ENCODE measurements around the gene PVALEF.
"Not testable (repeated sequence)": the region's sequence is repeated elsewhere in the genome, so short reads cannot be mapped to it uniquely, and the experiment has no call there.

The PVALEF gene

DNA sequence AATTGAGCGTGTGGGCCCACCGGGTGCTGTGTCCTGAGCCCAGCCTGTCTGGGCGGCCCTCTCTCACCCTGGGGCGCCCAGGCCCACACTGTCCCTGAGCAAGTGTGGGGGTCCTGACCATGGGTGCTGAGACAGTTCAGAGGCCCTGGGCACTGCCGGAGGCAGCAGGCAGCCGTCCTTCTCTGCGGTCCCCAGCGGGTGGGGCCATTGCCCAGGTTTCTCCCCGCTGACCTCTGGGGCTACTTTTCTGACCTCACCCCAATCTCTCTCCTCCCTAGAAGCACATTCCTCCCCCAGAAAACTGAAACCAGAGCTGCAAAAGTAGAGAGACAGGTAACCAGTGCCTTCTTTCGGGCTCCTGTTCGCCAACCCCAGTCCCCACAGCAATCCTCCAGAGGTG is 36.0 kb upstream of the PVALEF start:
- DNase-seq = no peak

DNA sequence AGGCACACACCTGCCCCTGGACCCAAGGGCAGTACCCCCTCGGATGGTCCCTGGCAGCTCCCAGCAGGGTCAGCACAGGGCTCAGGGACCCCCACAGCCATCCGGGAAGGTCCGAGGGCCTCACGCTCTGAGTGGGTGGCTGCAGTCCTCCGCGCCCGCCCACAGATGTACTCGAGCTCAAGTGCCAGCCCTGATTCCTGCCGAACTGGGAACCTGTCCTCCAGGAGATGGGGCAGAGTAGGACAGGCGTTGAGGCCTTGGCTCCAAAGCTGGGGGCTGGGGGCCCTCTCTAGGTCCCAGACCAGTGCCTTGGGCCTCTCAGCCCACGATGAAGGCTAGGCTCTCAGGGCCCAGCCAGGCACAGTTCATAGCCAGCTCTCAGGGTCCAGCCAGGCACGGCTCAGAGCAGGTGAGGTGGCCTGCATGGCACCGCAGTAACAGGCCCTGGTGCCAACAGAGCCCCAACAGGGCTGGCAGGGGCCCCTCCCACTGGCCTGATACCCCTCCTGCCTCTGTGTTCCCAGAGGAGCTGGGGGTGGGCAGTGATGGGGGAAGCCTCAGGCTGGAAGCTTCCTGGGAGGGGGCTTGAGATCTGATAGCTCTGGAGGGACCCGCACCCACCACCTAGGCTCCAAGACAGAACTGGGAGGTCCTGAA is 35.5 kb upstream of the PVALEF start:
- no peak for DNase-seq

DNA sequence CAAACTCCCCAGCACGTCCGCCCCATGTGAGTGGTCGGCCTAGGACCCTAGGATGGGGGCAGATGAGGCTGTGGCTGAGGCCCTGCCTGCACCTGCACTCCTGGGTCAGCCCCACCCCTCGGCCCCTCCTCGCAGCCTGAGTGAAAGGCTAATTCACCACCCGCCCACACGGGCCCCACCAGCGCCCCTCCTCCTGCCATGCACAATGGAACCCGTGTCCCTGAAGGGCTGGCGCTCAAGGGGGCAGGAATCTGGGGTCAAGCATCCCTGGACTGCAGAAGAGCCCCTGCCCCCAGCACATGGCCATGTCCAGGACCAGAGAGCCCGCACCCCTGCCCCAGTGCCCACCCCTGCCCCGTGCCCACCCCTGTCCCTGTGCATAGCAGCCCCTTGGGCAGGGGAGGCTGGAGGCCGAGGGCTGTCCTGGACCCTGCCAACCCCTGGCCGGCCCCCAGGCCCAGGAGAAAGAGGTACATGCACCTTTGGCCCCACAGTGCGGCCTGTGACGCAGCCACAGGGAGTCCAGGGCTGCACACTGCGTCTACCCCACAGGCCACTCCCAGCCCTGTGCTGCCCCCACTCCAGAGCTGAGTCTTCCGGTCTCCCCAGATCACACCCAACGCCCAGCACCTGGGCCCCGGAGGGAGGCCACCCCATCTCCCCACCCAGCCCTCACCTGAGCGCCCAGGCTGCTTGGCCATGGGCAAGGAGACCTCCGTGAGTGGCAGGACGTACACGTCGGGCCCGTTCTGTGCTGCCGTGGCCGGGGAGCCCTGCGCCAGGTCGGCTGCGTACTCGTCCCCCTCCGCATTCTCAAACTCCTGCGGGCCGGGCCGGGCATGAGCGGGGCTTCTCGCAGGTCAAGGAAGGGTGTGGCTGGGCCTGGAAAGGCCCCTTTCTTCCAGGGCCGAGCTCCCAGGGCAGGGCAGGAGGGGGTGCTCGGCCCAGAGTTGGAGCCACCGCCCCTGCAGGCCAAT is 34.6 kb upstream of the PVALEF start:
- no peak for DNase-seq

DNA sequence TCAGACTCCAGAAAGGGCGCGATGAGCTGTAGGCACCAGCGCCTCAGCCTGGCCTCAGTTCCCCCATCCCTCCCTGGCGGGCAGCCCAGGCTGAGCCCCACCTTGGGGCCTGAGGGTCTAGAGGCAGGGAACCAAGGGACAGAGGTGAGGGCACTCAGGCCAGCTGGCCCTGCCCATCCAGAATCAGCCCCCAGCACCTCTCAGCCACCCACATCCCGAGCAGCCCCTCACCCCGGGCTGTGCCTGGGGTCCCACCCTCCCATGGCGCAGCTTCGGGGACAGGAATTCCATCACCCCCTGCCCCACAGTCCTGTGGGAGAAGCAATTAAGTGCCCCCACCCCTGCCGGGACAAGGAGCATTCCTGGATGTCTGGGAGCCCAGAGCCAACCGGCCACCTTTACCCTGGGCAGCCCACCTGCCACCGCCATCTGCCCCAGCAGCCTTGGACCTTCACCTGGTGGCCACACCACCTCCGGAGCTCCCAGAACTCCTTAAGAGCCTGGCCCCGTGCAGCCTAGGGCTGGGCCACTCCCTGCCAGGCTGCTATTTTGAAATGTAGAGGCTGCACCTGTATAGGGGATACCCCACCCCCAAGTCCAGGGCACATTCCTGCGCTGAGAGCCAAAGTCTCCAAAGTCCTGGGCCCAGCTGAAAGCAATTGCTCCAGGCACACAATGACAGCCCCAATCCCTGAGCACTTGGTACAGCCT is 33.7 kb upstream of the PVALEF start:
- DNase-seq = no peak

DNA sequence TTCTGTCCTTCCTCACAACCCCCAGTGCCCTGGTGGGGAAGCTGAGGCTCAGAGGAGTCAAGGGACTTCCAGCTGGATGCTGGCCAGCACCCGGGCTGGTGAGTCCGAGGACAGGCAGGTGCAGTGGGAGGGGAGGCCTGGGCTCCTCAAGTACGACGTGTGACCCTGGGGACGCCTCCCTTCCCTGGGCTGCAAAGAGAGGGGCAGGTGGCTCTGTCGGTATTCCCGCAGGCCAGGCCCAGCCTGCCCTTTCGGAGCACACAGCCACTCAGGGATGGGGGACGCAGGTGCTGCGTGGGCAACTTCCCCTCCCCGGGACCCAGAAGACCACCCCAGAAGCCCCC is 33.1 kb upstream of the PVALEF start:
- no peak for DNase-seq

DNA sequence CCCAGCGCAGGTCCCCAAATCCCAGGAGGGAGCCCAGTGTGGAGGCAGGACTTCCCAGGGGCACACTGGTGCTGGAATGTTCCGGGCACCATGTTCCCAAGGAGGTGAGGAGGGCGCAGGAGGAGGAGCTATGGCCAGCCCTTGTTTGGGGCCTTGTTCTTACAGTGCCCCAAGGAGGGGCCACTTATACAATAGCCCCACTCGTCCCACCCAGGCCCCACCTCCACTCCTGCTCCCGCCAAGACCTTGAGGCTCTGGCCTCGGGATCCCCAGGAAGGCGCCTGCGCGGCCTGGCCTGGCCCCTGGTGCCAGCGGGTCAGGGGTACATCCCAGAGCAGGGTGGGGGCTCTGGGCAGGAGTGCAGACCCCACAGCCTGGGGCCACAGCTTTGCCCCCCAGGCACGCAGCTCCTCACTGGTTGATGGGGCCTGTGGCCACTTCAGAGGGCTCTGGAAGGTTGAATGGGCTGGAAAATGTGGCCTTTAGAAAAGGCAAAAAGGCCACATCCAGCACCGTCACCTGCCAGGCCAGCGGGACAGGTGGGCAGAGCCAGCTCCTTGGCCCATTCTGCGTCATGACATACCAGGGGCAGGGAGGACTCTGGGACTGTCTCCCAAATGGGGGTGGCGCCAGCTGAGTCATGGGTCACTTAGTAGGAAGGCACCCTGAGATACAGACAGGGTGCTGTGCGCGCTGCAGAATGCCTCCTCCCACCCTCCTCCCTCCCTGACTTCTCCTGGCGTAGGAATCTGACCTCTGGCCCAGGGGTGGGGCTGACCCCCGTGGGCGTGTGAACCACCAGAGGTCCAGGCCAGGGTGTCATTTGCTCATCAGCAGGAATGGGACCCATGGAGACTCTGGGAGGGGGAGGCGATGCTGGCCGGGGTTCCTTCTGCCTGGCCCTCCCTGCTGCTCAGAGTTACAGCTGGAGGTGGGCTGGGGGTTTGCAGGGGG is 32.3 kb upstream of the PVALEF start:
- DNase-seq = no peak

DNA sequence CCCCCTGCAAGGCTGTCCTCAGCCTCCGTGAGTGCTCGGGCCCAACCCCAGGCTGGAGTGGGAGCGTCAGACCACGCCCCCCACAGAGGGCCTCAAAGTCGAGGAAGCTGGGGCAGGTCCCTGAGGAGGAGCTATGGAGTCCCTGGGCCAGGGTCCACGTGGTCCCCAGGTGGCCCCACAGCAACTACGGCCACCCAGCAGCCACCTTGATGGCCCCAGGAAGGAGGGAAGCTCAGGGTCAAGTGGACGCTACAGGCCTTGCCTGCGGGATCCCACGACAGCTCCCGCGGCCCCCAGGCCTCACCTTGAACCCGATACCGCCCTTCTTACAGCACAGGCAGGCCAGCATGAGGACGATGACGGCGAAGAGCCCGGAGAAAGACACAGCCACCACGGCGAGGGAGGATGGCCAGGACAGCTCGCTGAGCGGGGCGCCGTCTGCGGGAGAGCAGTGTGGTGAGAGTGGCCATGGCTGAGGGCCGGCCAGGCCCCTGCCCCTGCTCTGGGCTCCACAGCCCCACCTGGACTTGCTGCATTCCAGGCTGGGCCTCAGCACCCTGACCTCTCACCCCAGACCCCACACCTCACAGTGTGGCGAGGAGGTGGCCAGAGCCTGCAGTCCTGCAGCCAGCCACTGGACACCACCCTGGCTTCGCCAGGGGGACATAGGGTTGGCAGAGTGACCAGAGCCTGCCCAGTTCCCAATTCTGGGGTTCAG is 31.1 kb upstream of the PVALEF start:
- DNase-seq = no peak

DNA sequence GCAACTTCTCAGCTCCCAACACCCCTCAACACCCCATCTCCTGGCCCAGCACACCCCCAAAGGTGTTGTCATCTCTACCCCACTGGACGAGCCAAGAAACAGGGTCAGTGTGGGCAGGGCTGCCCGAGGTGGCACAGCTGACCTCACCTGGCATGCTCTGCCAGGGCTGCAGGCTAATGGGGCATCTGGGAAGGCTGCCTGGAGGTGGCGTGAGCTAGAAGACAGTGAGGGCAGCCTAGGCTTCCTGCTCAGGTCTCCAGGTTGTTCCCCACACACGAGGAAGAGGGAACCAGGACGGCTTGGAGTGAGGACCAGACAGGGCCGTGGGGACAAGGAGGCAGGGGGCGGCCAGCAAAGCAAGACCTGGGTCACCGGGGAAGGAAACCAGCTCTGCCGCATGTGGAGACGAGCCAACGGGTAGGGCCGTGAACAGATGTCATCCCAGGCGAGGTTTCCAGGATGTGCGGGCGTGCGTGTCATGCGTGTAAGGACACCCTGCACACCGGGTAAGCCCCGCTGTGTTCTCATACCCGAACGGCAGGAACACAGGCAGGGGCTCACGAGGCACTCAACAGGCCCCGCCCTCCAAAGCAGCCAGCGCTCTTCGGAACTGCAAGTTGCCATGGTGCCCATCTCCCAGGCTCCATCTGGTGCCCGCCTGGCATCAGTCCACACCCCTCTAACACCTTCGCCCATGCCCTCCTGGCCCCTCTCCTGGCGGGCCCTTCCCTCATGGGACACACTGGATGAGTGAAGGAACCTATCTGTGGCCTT is 29.6 kb upstream of the PVALEF start:
- no peak for DNase-seq

DNA sequence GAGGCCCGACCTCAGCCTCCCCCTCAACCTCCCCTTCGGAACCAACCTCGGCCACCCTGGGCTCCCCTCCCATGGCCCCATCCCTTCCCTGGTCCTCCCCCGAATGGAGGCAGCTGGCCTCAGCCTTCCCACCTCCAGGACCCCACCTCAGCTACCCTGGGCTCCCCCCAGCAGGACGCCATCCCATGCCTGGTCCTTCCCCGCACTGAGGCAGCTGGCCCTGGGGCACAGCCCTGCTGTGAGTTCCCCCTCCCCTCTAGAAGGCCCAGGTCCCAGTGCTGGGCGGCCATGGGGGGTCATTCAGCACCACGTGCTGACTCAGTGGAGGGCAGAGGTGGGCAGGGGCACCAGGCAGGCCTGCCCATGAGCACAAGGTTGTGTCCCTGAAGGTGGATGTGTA is 28.9 kb upstream of the PVALEF start:
- DNase-seq = no peak

DNA sequence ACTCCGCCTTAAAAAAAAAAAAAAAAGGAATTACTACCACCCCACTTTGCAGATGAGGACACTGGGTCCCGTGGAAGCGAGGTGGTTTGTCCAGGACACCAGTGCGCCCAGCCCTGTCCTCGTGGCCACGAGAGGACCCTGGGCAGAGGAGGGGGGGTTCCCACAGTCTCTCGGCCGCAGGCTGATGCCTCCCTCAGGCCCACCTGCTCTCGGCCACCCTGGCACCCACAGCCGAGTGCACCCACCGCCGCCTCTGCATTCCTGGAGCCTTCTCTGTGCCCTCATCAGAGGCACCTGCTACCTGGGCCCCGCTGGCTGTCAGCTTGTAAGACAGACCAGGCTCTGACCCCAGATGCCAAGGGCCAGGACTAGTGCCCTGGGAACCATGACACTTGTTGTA is 28.1 kb upstream of the PVALEF start:
- DNase-seq = no peak

DNA sequence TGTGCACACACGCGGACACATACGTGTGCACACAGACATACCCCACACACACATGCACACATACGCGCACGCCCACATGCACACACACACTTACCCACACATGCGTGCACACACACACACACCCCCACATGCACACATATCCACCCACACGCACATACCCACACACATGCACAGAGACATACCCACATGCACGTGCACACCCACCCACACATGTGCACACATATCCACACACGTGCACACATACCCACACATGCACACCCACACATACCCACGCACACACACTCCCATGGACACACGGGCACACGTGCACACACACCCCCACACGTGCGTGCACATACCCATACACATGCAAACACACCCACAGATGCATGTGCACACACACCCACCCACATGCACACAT is 27.2 kb upstream of the PVALEF start:
- no peak for DNase-seq

DNA sequence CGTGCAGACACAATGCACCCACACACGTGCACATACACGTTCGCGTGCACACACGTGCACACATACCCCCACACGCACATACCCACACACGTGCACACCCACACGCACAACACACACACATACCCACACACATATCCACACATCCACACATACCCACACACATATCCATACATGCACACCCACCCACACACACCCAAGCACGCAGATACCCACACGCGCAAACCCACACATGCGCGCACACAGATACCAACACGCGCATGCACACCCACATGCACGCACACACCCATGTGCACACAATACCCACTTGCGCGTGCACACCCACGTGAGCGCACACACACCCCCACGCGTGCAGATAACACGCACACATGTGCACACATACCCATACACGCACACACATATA is 26.8 kb upstream of the PVALEF start:
- no peak for DNase-seq

DNA sequence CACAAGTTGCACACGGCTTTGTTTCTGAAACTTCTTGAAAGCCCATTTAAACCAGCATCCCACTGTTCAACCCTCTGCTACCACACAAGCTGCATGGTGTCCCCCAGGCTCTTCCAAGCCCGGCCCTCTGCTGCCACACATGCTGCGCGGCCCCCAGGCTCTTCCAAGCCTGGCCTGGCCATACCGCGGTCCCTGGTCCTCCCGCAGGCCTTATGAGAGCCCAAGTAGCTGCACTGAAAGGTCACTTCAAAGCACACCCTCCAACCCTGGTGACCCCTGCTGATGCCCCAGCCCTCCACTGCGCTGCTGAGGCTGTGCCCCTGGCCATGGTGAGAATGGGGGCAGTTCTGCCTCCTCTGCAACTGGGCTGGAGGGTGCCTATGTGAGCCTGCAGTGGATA is 25.9 kb upstream of the PVALEF start:
- no peak for DNase-seq

DNA sequence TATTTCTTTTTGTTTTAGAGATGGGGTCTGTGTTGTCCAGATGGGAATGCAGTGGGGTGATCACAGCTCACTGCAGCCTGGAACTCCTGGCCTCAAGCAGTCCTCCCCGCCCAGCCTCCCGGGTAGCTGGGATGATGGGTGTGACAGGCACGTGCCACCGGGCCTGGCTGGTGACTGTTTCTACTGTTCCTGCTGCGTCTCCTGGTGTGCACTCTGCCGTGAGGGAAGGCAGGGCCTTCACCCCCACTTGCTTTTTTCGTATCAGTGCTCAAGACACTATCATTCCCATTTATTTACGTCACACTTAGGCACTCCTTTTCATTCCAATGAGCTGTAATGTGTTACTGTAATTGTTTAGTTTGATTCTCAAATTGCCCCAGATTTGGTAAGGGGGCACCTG is 25.3 kb upstream of the PVALEF start:
- no peak for DNase-seq

DNA sequence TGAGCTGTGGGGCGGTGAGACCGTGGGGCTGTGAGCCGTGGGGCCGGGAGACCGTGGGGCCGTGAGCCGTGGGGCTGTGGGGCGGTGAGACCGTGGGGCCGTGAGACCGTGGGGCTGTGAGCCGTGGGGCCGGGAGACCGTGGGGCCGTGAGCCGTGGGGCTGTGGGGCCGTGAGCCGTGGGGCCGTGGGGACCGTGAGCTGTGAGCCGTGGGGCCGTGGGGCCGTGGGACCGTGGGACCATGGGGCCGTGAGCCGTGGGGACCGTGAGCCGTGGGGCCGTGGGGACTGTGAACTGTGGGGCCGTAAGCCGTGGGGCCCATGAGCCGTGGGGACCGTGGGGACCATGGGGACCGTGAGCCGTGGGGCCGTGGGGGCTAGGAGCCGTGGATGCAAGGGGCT is 24.6 kb upstream of the PVALEF start:
- DNase-seq = no peak

DNA sequence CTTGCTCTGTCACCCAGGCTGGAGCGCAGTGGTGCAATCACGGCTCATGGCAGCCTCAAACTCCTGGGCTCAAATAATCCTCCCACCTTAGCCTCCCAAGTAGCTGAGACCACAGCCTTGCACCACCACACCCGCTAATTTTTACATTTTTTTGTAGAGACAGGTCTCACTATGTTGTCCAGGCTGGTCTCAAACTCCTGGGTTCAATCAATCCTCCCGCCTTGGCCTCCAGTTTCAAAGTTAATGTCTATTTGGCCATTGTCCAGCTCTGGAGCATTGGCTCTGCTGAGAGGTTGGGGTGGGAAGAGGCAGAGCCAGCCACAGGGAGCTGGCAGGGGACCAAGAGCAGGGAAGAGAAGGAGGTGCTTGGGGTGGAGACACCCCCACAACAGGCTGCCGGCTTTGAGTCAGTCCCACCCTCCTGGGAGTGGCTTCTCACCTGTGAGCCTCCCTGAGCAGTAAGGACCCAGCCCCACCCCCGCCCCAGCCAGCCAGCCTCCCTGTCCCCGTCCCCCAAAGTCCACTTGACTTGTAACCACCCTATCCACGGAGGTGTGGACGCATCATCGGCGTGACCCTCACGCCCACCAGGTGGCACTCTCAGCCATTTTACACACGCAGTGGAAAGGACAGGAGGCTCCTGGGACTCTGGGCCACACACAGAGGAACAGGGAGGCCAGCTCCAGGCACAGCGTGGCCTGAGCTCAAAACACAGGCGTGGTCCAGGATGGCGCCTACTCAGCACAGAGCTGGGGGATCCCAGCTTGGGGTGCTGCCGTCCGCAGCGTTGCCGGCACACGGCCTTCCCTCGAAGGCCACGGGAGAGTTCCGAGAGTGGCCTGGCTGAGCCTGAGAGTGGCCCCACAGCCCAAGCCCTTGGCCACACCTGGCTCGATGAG is 22.8 kb upstream of the PVALEF start:
- DNase-seq = peak; percentile 57

DNA sequence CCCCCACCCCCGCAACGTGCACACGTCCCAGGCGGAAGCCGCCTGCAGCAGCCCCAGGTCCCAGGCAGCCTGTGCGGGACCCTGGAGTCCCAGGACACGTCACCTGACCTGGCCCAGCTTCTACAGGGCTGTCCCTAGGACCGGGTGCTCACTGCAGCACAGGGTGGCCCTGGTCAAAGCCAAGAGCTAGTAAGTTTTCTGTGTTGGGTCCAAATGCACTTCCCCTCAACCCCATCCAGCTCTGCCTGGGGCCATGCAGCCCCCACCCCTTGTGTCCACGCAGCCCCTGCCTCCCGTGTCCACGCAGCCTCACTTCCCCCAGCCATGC is 22.1 kb upstream of the PVALEF start:
- no peak for DNase-seq

DNA sequence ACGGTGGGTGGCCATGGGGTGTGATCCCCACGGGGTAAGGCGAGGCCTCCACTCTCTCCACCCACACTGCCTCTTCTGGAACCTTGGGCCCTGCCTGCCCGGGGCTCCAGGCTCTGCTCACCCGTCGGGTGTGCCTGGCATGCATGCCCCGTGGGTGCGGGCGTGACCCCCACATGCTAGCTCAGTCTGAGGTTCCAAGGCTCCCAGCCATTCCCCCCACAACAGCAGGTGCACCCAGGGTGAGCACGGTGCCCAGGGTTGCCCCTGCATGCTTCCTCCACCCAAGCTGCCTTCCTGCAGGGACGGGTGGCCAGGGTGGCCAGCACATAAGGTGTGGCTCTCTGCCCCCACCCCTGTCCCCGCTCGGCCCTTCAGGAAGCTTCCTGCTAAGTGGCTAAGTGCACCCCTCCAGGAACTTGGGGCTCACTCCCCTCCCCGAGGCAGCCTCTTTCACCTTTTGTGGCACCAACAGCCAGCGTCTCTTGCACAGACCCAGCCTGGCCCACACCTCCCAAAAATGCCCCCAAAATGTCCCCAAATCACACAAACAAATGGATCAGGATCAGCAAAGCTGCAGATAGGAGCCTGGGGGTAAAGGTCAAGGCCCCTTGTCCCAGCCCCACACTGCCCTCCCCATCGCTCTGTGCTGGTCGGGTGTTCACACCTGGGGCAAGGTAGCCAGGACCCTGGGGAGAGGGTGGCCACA is 21.4 kb upstream of the PVALEF start:
- no peak for DNase-seq

DNA sequence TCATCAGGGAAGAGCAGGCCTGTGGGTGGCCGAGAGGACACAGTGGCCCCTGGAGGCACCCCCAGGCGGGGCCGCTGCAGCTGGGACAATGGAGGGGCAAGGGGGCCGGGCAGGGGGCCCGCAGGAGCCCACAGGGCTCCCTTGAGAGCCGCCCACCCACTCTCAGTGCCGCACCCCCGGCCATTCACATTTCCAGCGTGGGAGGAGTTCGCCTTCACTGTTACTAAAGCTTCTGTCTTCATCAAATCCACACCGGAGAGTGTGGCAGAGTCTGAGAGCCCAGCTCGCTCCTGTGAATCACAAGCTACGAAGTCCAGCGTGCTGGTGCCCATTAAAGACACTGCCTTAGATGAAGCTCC is 20.9 kb upstream of the PVALEF start:
- DNase-seq = no peak

DNA sequence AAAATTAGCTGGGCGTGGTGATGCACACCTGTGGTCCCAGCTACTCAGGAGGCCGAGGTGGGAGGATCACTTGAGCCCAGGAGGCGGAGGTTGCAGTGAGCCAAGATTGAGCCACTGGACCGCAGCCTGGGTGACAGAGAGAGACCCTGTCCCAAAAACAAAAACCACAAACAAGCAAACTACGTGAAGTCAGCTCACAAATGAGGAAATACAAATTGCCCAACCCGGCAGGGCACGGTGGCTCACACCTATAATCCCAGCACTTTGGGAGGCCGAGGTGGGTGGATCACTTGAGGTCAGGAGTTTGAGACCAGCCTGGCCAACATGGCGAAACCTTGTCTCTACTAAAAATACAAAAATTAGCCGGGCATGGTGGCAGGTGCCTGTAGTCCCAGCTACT is 19.1 kb upstream of the PVALEF start:
- not testable (repeated sequence) for DNase-seq
